NOMO-1 treated with DMSO at 0.1 percent for 48 hours (cell line): ENCODE data around the gene MEF2B.
A peak's percentile ranks its signal among the peaks of the same experiment; 100 is the strongest.
"Not testable (repeated sequence)": the region's sequence is repeated elsewhere in the genome, so short reads cannot be mapped to it uniquely, and the experiment has no call there.

ENCODE experiments used
- DNase-seq: peaks from one replicate; lab custom pipeline; 2025; ENCODE audit not compliant: unreplicated experiment; lab: John Stamatoyannopoulos, UW

Gene MEF2B

DNA sequence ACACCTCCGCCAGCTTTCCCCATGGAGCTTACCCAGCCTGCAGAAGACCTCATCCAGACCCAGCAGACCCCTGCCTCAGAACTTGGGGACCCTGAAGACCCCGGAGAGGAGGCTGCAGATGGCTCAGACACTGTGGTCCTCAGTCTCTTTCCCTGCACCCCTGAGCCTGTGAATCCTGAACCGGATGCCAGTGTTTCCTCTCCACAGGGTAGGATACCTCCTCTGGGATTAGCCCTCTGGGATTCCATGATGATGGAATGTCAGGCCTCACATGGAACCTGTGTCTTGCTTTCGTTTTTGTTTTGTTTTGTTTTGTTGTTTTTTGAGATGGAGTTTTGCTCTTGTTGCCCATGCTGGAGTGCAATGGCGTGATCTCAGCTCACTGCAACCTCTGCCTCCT lies 23.9 kb upstream of the MEF2B start:
- DNase-seq, result no peak

DNA sequence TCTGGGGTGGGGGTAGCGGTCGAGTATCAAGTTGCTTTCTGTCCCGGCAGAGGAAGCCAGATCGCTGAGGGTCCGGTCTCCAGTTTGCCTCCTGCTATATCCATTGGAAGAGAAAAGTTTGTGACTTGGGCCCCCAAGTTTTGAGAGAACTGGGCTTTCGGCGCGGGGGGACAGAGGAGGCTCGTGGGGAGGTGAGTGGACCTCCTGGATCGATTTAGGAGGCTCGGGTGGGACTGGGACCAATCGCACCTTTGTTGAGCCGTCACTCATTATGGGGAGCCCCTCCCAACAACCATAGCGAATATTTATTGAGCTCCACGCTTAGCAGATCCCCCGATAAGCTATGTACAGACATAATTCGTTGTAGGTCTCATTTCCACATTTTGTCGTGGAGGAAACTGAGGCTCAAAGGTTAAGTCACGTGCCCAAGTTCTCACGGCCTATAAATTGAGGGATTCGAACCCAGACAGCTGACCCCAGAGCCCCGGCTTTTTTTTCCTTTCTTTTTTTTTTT lies 22.9 kb upstream of the MEF2B start:
- no peak for DNase-seq

DNA sequence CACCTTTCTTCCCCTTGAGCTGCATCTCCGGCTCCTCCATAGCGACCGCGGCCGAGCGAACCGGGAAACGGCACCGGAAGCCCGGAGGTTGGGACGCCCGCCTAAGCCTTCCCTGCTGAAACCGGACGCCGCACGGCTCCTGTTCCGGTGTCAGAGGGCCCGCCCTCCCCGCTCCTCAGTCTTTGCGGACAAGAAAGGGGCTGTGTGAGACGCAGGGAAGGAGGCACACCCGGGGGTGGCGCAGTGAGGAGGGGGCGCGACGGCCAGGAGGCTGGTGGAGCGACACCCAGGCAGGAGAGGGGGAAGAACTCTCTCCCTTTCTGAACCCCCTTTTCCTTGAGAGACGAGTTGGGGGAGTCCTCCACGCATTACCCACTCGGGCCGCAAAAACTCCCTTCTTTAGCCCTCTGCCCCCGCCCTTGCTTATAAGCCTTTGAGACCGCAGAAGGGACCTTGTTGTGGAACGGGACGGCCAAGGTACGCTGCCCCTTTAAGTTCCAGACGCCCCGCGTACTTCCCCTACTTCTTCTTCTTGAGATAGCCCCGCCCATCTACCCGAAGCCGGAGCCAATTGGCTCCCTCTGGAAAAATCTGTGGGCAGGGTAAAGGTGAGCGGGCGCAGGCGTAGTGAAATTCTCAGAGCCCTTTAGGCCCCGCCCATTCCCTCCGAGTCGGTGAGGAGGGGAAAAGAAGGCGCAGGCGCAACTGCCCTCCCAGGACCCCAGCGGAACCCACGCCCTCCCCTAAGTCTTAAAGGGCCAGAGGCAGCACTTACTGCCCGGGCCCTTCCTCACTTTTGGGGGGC lies 22.2 kb upstream of the MEF2B start, which contains the start of the genes BORCS8 and RFXANK:
Gene BORCS8, minus strand, starts transcription at position 75 of the 805 bp plus-strand sequence. Its CDS starts 35 bp downstream, at position 40.
Gene RFXANK, plus strand, starts transcription at position 181 of the 805 bp plus-strand sequence. CDS start 1,689 bp downstream, outside the sequence.
- peak; percentile 99 for DNase-seq

DNA sequence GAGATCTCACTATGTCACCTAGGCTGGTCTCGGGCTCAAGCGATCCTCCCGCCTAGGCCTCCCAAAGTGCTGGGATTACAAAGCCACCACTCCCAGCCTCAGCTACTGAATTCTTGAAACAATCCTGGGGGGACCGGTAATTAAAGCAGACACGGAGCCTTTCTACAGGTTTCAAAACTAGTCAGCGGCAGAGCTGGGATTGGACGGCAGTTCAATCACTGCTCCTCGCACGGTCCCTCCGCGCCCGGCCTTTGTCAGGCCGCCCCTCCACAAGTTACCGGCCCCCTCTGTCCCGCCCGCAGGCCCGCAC lies 21.7 kb upstream of the MEF2B start:
- no peak for DNase-seq

DNA sequence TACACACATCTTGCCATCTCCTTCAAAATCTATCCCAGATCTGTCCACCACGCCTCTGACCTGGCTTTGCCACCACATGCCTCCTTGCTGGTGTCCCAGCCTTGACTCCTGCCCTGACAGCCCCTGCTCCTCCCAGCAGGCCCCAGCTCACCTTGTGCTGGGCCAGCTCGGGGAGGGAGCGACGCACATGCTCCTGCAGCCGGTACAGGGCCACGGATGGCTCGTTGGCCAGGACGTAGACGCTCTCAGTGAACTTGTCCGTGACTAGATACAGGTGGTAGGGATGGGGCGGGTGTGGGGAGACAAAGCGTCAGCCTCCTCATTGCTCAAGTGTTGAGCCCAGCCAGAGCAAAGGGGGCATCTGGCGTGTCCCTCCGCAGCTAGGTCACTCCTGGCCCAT lies 16.7 kb upstream of the MEF2B start:
- no peak for DNase-seq

DNA sequence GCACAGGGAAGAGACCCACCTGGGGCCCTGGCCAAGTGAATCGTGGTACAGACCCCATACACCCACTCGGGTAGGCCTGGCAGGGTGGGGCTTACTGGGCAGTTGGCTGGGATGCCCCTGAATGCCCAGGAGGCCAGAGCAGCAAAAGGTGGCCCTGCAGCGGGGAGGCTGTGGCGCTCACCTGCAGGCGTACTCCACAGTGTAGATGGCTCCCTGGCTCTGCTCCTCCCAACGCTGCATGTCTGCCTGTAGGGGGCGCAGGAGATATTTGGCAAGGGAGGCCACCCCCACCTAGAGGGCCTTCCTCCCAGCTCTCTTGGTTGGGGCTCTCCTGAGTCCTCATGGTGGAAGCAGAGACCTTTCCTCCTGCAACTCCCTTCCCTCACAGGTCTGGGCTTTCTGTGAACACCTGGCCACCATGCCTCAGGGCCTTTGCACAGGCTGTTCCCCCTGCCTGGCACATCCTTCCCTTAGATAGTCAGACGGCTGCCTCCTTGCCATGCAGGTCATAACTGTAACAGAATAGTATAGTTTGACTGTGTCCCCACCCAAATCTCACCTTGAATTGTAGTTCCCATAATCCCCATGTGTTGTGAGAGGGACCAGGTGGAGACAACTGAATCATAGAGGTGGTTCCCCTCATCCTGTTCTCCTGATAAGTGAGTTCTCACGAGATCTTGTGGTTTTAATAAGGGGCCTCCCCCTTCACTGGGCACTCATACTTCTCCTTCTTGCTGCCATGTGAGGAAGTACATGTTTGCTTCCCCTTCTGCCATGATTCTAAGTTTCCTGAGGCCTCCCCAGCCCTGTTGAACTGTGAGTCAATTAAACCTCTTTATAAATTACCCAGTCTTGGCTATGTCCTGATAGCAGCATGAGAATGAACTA lies 16.0 kb upstream of the MEF2B start:
- DNase-seq, result peak; percentile 30

DNA sequence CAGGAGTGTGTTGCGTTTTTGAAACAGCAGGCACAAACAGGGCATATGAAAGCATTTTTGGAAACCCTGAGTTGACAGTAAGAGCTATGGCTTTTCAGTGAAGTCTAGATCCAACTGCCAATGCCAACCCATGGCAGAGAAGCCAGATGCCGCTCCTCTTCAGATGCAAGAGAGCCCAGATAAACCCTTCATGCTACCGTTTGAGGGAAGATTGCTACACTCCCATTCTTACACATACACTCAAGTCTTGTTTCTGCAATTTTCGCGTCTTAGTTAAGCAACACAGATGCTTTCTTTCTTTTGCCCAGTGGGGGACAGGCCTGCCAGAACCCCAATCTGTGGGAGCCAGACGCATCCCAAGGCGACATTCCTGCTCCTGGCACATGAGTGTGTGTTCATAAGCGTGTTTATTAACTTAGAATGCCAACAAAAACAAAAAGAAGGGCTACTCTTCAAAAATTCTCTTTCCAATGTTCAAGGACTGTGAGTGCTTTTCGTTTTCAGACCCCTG lies 11.5 kb upstream of the MEF2B start:
- no peak for DNase-seq

DNA sequence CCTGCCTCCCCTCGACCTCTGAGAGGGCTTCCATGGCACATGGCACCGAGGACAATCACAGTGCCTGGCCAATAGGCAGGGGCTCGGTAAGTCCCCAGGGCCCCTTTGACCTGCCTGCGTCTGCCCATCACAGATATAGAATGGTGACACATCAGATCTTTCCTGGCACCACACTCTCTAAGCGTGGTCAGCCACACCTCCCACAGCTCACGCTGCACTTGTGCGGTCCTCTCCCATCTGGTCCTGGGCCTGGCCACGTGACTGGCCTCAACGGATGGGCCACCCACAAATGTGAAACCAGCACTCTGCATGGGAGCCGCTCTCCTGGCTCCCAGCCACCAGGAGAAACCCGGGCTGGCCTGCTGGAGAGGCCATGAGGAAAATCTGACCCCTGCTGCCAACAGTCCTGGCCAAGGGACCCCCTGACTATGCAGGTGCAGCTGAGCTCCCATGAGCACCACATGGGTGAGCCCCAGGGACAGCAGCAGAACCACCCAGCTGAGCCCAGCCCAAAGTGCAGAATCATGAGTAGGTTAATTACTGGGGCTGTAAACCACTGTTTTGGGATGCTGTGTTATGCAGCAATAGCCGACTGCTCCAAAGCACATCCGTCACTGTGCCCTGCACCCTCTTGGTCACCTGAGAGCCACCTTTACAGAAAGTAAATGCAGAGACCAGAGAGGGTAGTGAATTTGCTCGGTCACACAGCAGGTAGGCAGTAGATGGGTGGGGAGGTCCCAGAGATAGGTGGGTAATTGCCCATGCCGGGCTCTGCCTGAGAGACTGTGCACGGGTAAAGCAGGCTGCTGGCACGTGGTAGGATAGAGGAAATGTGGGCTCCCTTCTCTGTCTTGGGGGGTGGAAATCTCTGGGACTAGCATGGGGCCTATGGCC lies 9.7 kb upstream of the MEF2B start:
- DNase-seq, result no peak

DNA sequence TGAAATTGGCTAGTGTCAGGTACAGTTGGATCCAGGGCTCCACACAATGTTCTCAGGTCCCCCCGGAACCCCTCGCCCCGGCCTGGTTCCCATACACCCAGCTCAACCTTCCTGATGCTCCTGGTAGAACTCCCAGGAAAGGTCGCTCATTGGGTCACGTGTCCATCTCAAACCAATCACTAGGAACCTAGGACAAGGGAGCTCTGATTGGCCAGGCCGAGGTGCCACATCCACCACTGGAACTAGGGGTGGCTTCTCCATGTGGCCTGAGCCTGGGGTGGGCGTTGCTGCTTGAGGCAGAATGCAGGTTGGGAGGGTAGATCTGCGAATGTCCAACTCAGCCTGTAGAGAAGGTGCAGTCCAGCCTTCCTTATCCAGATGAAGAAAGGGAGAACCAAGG lies 6.9 kb upstream of the MEF2B start:
- DNase-seq, result no peak

DNA sequence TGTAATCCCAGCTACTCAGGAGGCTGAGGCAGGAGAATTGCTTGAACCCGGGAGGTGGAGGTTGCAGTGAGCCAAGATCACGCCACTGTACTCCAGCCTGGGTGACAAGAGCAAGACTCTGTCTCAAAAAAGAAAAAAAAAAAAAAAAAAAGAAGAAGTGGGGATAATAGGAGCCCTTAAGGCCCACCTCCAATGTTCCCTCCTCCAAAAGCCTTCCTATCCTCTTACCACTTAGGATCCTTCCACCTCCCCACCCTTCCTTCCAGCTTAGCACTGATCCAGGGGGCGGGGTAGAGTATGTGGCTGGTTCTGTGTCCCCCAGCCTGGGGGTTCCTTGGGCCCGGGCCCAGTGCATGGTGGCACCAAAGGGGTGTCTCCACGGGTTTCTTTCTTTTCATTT lies 3.2 kb upstream of the MEF2B start:
- not testable (repeated sequence) for DNase-seq

DNA sequence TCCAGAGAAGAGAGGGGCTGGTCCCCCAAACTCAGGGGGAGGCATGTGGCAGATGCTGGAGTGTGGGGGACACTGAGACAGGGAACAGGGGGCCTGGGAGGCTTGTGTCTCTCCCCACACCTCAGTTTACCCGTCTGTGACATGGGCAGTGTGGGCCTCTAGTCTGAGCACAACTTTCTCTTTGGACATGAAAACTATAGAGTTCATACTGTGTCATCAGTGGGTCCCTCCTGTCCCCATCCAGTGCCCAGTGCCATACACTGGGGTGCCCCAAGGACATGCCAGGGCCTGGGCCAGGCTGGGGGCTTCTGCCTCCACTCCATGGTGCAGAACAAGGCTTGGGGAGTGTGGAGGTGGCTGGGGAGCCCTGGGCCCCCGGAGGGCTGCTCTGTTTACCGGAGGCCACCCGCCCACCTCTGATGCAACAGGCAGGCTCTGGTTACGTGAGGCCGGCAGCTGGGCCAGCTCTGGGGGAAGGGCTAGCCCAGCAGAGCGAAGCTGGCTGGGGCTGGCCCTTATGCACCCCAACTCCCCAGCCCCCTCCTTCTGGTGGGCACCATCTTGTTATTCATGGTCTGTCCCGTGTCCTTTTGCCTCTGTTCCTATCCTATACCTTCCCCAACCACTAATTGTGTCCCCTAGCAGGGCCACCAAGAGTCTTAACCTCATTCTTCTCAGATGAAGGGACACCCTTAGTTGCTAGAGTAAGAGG lies 1.9 kb upstream of the MEF2B start:
- DNase-seq, result peak; percentile 28

DNA sequence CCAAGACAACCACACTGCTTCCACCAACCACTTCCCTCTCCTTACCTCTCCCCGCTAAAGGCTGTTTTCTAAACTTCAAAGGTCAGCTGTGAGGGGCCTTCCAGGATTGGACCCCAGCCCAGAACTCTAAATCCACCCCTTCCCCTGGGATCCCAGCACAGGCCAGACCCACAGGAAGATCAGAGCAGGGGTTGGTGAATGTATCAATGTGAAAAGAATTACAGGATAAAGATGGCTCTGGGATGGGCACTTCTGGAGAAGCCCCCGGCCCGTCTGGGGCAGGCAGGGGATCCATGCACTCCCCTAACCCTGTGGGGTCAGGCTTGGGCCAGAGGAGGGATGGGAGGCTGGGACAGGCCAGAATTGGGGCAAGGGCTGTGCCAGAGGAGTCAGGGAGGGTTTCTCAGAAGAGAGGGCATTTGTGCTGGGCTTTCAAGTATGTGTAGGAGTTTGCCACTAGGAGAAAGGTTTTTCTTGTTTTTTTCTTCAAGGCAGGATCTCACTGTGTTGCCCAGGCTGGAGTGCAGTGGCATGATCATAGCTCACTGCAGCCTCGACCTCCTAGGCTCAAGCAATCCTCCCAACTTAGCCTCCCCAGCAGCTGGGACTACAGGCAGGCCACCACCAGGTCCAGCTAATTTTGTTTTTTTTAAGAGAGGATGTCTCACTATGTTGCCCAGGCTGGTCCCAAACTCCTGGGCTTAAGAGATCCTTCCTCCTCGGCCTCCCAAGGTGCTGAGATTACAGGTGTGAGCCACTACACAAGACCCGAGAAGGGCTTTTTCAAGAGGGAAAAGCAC lies 1.0 kb upstream of the MEF2B start:
- DNase-seq, result no peak

DNA sequence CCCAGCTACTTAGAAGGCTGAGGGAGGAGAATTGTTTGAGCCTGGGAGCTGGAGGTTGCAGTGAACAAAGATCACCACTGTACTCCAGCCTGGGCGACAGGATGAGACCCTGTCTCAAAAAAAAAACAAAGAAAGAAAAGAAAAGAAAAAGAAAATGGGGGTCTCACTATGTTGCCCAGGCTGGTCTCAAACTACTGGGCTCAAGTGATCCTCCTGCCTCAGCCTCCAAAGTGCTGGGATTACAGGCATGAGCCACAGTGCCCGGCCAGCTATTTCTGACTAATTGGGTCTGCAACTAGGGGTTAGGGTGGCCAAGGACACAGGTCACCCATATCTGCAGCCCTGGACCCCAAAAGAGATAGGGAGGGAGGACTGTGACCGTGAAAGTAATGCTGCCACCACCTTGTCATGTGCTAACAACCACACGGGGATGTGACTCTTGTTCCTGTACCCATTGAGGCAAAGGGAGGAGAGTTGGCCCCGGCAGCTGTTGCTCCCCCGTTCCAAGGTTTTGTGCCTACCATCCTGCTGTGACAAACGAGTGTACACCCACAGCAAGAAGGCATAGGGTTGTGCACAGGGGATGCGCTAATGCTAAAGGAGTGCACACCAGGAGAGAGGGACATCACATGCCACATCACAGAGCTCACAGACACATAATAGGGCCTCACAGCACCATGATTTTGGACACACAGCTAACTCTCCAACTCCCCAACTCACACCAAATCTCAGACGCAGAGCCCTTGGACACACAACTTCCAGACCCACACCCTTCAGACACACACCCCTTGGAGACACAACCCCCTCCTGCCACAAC lies 619 bp downstream of the MEF2B start:
- no peak for DNase-seq

DNA sequence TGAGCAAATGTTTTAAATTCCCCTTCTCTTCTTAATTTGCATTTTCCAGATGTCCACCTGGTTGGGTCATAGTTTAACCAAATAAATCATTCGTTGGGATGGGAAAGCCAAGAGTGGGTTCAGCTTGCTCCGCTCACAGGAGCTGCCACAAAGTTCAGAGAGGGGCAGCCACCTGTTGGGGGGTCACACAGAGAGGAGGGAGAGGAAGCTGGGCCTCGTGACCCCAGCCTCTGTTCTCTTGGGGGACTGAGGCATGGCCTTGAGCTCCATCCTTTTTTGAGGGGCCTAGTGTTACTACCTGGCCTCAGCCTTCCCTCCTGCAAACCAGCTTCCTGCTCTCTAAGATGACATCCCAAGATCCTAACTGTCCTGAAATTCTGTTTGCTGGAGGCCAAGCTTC lies 2.5 kb downstream of the MEF2B start:
- no peak for DNase-seq

DNA sequence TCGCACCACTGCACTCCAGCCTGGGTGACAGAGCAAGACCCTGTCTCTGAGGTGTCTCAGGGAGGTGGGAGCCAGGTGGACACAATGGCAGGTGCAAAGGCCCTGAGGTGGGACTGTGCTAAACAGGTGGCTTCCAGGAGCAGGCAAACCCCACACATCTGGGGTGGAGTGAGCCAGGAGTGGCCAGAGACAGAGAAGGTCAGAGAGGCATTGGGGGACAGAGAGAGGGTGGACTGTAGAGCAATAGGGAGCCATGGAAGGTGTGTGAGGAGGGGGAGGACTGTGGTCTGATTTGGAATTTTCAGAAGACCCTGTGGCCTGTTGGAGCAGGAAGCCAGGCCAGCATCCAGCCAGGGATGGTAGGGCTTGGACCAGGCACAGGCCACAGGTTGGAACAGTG lies 4.7 kb downstream of the MEF2B start:
- DNase-seq, result no peak

DNA sequence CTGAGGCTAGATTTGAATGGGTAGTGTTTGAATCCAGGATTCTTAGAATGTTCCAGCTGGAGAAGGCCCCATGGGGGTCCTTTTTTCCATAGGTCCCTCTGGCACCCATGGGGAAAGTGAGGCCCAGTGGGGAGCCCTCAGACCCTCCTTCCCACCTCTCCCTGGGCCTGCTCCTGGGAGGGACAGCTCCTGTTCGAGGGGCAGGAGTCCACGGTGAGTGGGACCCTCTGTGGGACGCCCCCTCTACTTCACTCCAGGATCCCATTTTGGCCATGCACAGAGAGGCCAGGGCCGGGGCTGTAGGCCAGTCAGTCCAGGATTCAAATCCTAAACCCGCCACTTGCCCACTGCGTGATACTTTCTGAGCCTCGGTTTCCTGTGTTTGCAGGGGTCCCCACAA lies 7.6 kb downstream of the MEF2B start:
- no peak for DNase-seq

DNA sequence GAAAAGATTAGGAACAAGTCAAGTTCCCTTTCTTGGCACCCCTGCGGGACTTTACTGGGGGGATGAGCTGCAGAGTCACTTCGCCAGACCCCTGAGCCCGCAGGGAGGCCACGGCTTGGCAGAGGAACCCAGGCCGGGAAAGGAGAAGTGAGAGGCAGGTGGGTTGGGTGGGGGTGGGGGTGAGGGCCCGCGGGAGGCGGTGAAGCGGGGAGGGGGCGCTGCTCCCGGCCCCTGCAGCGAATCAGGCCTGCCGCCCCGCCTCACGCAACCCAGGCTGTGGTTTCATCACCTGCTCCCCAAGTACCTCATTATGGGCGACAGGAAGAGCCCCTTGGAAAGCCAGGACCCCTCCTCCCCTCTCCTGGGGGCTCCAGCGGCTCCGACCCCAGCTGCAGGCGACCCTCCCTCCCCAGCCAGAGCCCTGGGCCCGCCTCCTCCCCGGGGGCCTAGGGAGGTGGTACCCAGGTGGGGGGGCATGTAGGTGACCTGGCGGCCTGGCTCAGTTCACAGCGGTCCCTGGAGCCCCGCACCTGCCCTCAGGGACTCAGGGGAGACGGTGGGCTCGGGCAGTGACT lies 9.5 kb downstream of the MEF2B start:
- DNase-seq, result peak; percentile 25

DNA sequence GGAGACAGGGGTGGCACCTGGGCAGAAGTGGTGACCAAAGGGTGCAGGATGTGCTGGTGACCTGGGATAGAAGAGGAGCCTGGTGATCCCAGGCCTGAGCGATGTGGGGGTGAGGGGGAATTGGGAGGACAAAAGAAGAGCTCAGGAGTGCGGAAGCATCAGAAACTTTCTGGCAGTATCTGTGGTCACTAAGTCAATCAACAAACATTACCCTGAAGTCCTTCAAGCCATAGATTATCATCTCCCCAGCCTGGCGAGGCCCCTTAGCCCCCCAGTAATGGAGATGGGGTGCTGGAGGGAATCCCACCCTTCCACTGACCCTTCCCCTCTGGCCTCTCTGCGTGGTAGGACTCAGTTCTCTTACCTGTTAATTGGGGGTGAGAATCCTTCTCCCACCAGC lies 10.5 kb downstream of the MEF2B start:
- DNase-seq, result no peak
